Nephron progenitor cell (in vitro differentiated cells): ENCODE measurements around the gene MECR.

Experiments used
- DNase-seq: peaks from one replicate; pipeline ENCODE4 v3.0.0; 2021
- H3K27ac Mint-ChIP-seq: 2 replicates; pipeline ENCODE4 v1.8.0; 2021; ENCODE audit warnings: mild to moderate bottlenecking, moderate library complexity, mixed read lengths
- H3K27me3 Mint-ChIP-seq: 2 replicates; pipeline ENCODE4 v1.8.0; 2021; ENCODE audit warnings: mild to moderate bottlenecking, low read depth, mixed read lengths; ENCODE audit not compliant: poor library complexity
- H3K36me3 Mint-ChIP-seq: 2 replicates; pipeline ENCODE4 v1.8.0; 2021; ENCODE audit warnings: low read depth, mixed read lengths
- H3K4me1 Mint-ChIP-seq: 2 replicates; pipeline ENCODE4 v1.8.0; 2021; ENCODE audit warnings: mixed read lengths
- H3K4me3 Mint-ChIP-seq: 2 replicates; pipeline ENCODE4 v1.8.0; 2021; ENCODE audit warnings: mild to moderate bottlenecking, moderate library complexity, mixed read lengths
- H3K9me3 Mint-ChIP-seq: 2 replicates; pipeline ENCODE4 v1.8.0; 2021; ENCODE audit warnings: mild to moderate bottlenecking, moderate library complexity, mixed read lengths
- CTCF ChIP-seq: fragments of 200-600 bp; sonication (generic); IDR thresholded peaks from 2 replicates; pipeline ENCODE4 v1.5.0; 2021; ENCODE audit warnings: antibody characterized with exemption

The MECR gene

GRCh38 chr1:29258189-29258975, 27.6 kb upstream of the MECR start:
- peaks cover 15% of the 10 kb centered on the region for H3K36me3 Mint-ChIP-seq
- DNase-seq: no peak
- no peak overlapping the region for H3K27ac Mint-ChIP-seq
- no peaks in the 10 kb centered on the region for H3K9me3 Mint-ChIP-seq
- H3K27me3 Mint-ChIP-seq: peaks cover 6% of the 10 kb centered on the region
- H3K4me1 Mint-ChIP-seq: peaks cover 55% of the 10 kb centered on the region
- no peak for TF ChIP-seq CTCF
- peak overlapping the region; percentile 67 for H3K4me3 Mint-ChIP-seq

GRCh38 chr1:29256979-29257804, 26.5 kb upstream of the MECR start:
- peak overlapping the region; percentile 4 for H3K4me3 Mint-ChIP-seq
- no peak for TF ChIP-seq CTCF
- no peaks in the 10 kb centered on the region for H3K9me3 Mint-ChIP-seq
- peaks cover 55% of the 10 kb centered on the region for H3K4me1 Mint-ChIP-seq
- H3K27ac Mint-ChIP-seq: no peak overlapping the region
- peak; percentile 58 for DNase-seq
- peaks cover 8% of the 10 kb centered on the region for H3K36me3 Mint-ChIP-seq
- peaks cover 6% of the 10 kb centered on the region for H3K27me3 Mint-ChIP-seq

- peaks cover 55% of the 10 kb centered on the region for H3K4me1 Mint-ChIP-seq
- DNase-seq: no peak
- H3K27ac Mint-ChIP-seq: no peak overlapping the region
- H3K4me3 Mint-ChIP-seq: no peak overlapping the region
- no peaks in the 10 kb centered on the region for H3K9me3 Mint-ChIP-seq
- peaks cover 6% of the 10 kb centered on the region for H3K27me3 Mint-ChIP-seq
- H3K36me3 Mint-ChIP-seq: no peaks in the 10 kb centered on the region
- no peak for TF ChIP-seq CTCF
These were observed 25.7 kb upstream of the MECR start for GRCh38 chr1:29256394-29256793.

GRCh38 chr1:29255134-29255666, 24.5 kb upstream of the MECR start:
- H3K27me3 Mint-ChIP-seq: peaks cover 1% of the 10 kb centered on the region
- peaks cover 62% of the 10 kb centered on the region for H3K4me1 Mint-ChIP-seq
- TF ChIP-seq CTCF: no peak
- no peaks in the 10 kb centered on the region for H3K9me3 Mint-ChIP-seq
- no peak overlapping the region for H3K27ac Mint-ChIP-seq
- no peak overlapping the region for H3K4me3 Mint-ChIP-seq
- no peaks in the 10 kb centered on the region for H3K36me3 Mint-ChIP-seq
- DNase-seq: no peak

GRCh38 chr1:29254346-29254745, 23.6 kb upstream of the MECR start:
- no peak overlapping the region for H3K27ac Mint-ChIP-seq
- H3K4me3 Mint-ChIP-seq: no peak overlapping the region
- H3K9me3 Mint-ChIP-seq: no peaks in the 10 kb centered on the region
- no peaks in the 10 kb centered on the region for H3K36me3 Mint-ChIP-seq
- TF ChIP-seq CTCF: no peak
- no peak for DNase-seq
- no peaks in the 10 kb centered on the region for H3K27me3 Mint-ChIP-seq
- peaks cover 68% of the 10 kb centered on the region for H3K4me1 Mint-ChIP-seq
